Endometrial microvascular endothelial cells (primary cell): ENCODE data around the gene FBXO39. TPM values are rescaled to one million over a fixed set of nuclear protein-coding genes. Genes with fewer than 3 reads are reported as not detected.

Source experiments
- total RNA-seq: library from RNA; depleted of rRNA; stranded (reverse); fragments of >200 nt; gene quantifications from one replicate; pipeline ENCODE4 v1.2.3, GENCODE V29; 2015; ENCODE audit errors: inconsistent ontology term

The FBXO39 gene
- total RNA-seq, 1 donor from 2014 or later = 0.37 TPM

Other genes with a start within 250 kb of the FBXO39 start
- gene PITPNM3, start 219.7 kb upstream of the FBXO39 start, total RNA-seq = 0.09 TPM
- gene KIAA0753, start 135.5 kb upstream of the FBXO39 start, total RNA-seq = 6.2 TPM
- gene TXNDC17, start 135.2 kb upstream of the FBXO39 start, total RNA-seq = 126 TPM
- 15.7 TPM for gene MED31, start 124.6 kb upstream of the FBXO39 start, total RNA-seq
- not detected for gene C17orf100, start 124.5 kb upstream of the FBXO39 start, total RNA-seq
- gene SLC13A5, start 62.8 kb upstream of the FBXO39 start, total RNA-seq = not detected
- gene XAF1, start 20.2 kb upstream of the FBXO39 start, total RNA-seq = 27.6 TPM
- gene TEKT1, start 55.5 kb downstream of the FBXO39 start, total RNA-seq = not detected
- gene ALOX12, start 219.8 kb downstream of the FBXO39 start, total RNA-seq = not detected
- 302 TPM for gene RNASEK, start 236.4 kb downstream of the FBXO39 start, total RNA-seq
- gene BCL6B, start 246.8 kb downstream of the FBXO39 start, total RNA-seq = 67.7 TPM